Skeletal muscle satellite cell (primary cell): ENCODE measurements around the gene GPHA2.

Experiments
- H3K27me3 ChIP-seq: 2 replicates; pipeline ENCODE4 v1.7.0; 2013; ENCODE audit warnings: low read length; ENCODE audit not compliant: control insufficient read depth, insufficient read depth
- H3K36me3 ChIP-seq: 2 replicates; pipeline ENCODE4 v1.7.0; 2013; ENCODE audit warnings: mild to moderate bottlenecking, control low read depth, low read length; ENCODE audit not compliant: insufficient read depth
- H3K4me1 ChIP-seq: 2 replicates; pipeline ENCODE4 v1.7.0; 2013; ENCODE audit warnings: low read length; ENCODE audit not compliant: control insufficient read depth, insufficient read depth
- H3K4me2 ChIP-seq: 2 replicates; pipeline ENCODE4 v1.7.0; 2013; ENCODE audit warnings: mild to moderate bottlenecking, low read length
- H3K4me3 ChIP-seq: 2 replicates; pipeline ENCODE4 v1.7.0; 2013; ENCODE audit warnings: low read length
- H3K9ac ChIP-seq: 2 replicates; pipeline ENCODE4 v1.7.0; 2013; ENCODE audit warnings: mild to moderate bottlenecking, low read depth, low read length, moderate library complexity
- H3K9me3 ChIP-seq: replicated peaks from 2 replicates; pipeline ENCODE4 v1.7.0; 2013; ENCODE audit warnings: mild to moderate bottlenecking, control low read depth, low read length

GPHA2 gene

GRCh38 chr11:64954201-64954600, 18.5 kb upstream of the GPHA2 start:
- H3K9ac ChIP-seq: no peak overlapping the region
- no peaks in the 10 kb centered on the region for H3K9me3 ChIP-seq
- H3K36me3 ChIP-seq: no peaks in the 10 kb centered on the region
- no peaks in the 10 kb centered on the region for H3K4me1 ChIP-seq
- H3K4me2 ChIP-seq: no peak overlapping the region
- no peak overlapping the region for H3K4me3 ChIP-seq
- H3K27me3 ChIP-seq: peaks cover 47% of the 10 kb centered on the region

- no peaks in the 10 kb centered on the region for H3K36me3 ChIP-seq
- H3K4me3 ChIP-seq: no peak overlapping the region
- H3K9me3 ChIP-seq: no peaks in the 10 kb centered on the region
- peaks cover 59% of the 10 kb centered on the region for H3K27me3 ChIP-seq
- no peak overlapping the region for H3K9ac ChIP-seq
- H3K4me2 ChIP-seq: no peak overlapping the region
- no peaks in the 10 kb centered on the region for H3K4me1 ChIP-seq
Measured at GRCh38 chr11:64951529-64951928, 15.8 kb upstream of the GPHA2 start.

DNA sequence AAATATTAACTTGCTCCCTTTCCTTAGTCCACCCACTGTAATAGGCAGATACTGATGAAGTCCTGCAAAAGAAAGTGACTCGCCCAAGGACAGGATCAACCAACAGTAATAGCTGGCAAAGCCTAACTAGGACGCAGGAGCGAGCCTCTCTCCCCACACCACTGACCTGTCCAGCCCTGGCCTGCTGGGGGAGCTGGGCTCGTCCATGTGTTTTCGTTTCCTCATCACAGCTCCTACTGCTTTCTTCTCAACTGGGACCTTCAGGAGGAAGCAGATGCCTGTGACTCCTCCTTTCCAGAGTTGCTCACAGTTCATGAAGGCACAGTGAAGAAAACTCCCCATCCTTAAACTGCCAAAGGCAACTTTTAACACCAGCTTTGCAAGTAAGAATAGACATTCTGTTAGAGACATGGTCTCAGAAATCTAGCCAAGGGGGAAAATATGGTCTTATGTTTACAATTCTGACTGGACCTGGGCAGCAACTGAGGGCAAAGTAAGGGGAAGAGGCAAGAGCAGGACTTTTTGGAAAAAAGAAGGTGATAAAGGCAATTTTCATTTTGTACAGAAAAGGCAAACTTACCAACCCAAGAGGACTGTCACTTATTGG, 11.6 kb upstream of the GPHA2 start:
- H3K4me1 ChIP-seq: no peaks in the 10 kb centered on the region
- peaks cover 61% of the 10 kb centered on the region for H3K27me3 ChIP-seq
- no peaks in the 10 kb centered on the region for H3K9me3 ChIP-seq
- no peak overlapping the region for H3K4me2 ChIP-seq
- no peak overlapping the region for H3K9ac ChIP-seq
- no peaks in the 10 kb centered on the region for H3K36me3 ChIP-seq
- H3K4me3 ChIP-seq: no peak overlapping the region

DNA sequence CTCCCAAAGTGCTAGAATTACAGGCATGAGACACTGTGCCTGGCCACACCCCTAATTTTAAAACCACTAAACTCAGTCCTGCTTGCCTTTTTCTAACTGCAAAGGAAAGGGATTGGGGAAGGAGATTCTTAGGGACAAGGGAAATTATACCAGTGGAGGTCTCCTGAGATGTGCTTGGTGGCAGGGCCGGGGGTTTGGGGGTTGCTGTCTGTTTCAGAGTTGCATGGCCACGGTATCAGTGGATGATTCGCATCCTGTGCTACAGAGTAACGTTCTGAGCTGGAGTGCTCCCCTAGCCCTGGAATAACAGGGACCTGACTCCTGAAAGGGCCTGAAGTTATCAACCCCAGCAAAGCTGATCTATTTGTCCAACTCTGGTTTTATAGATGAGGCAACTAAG, 846 bp upstream of the GPHA2 start:
- peaks cover 38% of the 10 kb centered on the region for H3K36me3 ChIP-seq
- H3K9ac ChIP-seq: no peak overlapping the region
- H3K4me2 ChIP-seq: no peak overlapping the region
- H3K9me3 ChIP-seq: no peaks in the 10 kb centered on the region
- H3K4me1 ChIP-seq: peaks cover 7% of the 10 kb centered on the region
- H3K27me3 ChIP-seq: peaks cover 8% of the 10 kb centered on the region
- no peak overlapping the region for H3K4me3 ChIP-seq

DNA sequence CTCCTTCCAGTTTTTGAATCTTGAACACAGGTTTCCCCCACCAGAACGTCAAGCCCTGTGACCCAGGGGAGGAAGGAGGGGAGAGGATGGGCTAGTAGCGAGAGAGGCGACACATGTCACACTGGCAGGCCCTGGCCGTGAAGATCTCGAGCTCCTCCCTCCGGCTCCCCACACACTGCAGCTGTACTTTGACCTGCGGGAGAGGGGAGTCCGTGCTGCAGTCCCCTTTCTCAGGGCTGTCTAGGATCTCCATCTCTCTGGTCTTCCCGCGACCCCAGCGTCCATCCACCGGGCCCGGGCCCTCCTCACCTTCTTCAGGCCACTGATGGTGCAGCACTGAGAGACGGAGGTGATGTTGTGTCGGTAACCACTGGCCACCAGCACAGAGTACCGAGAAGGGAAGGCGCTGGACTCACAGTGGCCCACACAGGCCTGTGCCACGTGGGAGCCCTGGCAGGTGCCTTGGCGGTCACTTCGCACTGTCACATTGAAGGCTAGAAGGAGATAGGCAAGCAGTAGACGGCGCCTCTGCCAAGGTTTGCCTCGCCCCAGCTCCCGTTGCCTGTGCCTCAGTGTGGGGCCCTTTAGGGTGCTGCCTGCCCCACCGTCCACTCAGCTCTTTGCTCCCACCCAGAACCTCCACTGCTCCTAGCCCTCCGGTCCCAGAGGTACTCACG, 873 bp downstream of the GPHA2 start:
- Histone ChIP-seq H3K4me1 (peaks cover 7% of the 10 kb centered on the region), H3K27me3 (peaks cover 7% of the 10 kb centered on the region), H3K9me3 (no peaks in the 10 kb centered on the region), H3K36me3 (peaks cover 55% of the 10 kb centered on the region), H3K4me2 (no peak overlapping the region), H3K4me3 (no peak overlapping the region), H3K9ac (no peak overlapping the region)

GRCh38 chr11:64933935-64934681, 1.6 kb downstream of the GPHA2 start:
- Histone ChIP-seq H3K4me3 (no peak overlapping the region), H3K9me3 (no peaks in the 10 kb centered on the region), H3K9ac (no peak overlapping the region), H3K4me2 (no peak overlapping the region), H3K4me1 (peaks cover 7% of the 10 kb centered on the region), H3K36me3 (peaks cover 55% of the 10 kb centered on the region), H3K27me3 (peaks cover 7% of the 10 kb centered on the region)

- peaks cover 7% of the 10 kb centered on the region for H3K4me1 ChIP-seq
- H3K4me3 ChIP-seq: no peak overlapping the region
- peaks cover 3% of the 10 kb centered on the region for H3K27me3 ChIP-seq
- H3K9ac ChIP-seq: no peak overlapping the region
- H3K36me3 ChIP-seq: peaks cover 55% of the 10 kb centered on the region
- no peaks in the 10 kb centered on the region for H3K9me3 ChIP-seq
- no peak overlapping the region for H3K4me2 ChIP-seq
Measured at GRCh38 chr11:64933213-64933934, 2.3 kb downstream of the GPHA2 start.

DNA sequence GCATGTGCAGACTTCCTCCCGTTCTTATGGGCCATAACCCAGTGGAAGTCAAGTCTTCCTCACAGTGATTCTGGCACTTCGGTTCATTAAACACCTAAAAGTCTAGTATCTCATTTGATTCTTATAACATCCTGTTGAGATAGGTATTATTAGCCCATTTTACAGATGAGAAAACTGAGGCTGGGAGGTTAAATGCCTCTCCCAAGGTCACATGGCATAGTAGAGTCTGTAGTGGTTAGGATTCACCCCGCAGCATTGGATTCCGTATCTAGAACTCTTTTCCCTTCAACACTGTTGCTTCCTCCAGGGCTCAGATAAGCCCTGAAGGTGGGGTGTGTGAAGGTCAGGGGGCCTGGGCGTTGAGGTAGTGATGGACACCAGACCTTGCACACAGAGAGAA, 3.4 kb downstream of the GPHA2 start:
- peaks cover 64% of the 10 kb centered on the region for H3K36me3 ChIP-seq

DNA sequence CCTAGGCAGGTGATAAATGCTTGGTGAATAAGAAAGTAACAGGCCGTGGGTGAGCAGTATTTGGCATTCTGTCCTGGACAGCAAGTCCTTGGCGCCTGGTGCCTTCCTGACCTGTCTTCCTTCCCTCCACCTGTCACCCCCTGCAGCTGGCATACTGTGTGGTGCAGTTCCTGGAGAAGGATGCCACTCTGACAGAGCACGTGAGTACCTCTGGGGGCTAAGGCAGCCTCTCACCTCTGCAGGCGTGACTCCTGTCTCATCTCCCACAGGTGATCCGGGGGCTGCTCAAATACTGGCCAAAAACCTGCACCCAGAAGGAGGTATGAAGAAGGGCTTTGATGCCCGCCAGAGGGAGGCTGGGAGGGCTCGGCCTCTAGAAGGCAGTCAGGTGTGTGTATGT, 4.4 kb downstream of the GPHA2 start:
- no peak overlapping the region for H3K4me3 ChIP-seq
- H3K9ac ChIP-seq: no peak overlapping the region
- H3K9me3 ChIP-seq: no peaks in the 10 kb centered on the region
- no peak overlapping the region for H3K4me2 ChIP-seq
- peaks cover 4% of the 10 kb centered on the region for H3K4me1 ChIP-seq
- H3K27me3 ChIP-seq: no peaks in the 10 kb centered on the region
- peaks cover 72% of the 10 kb centered on the region for H3K36me3 ChIP-seq

More for the DNA sequence above, 3.4 kb downstream of the GPHA2 start:
- H3K4me3 ChIP-seq: no peak overlapping the region
- H3K4me1 ChIP-seq: peaks cover 7% of the 10 kb centered on the region
- H3K9me3 ChIP-seq: no peaks in the 10 kb centered on the region
- H3K4me2 ChIP-seq: no peak overlapping the region
- H3K27me3 ChIP-seq: no peaks in the 10 kb centered on the region
- H3K9ac ChIP-seq: no peak overlapping the region

DNA sequence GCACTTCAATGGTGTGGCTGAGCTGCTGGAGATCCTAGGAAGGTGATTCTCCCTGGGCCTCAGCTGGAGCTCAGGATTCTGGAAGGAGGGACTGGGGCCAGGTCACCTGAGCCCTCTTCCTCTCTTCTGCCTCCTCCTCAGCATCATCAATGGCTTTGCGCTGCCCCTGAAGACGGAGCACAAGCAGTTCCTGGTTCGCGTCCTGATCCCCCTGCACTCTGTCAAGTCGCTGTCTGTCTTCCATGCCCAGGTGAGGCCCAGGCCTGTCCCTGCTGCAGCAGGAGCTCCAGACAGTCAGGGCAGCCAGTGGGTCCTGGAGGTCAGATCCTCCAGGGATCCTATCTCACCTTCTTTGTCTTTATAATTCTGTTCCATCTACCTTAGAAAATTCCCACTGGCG, 5.4 kb downstream of the GPHA2 start:
- Histone ChIP-seq H3K36me3 (peaks cover 72% of the 10 kb centered on the region), H3K9ac (no peak overlapping the region), H3K27me3 (no peaks in the 10 kb centered on the region), H3K4me2 (no peak overlapping the region), H3K4me3 (no peak overlapping the region), H3K4me1 (peaks cover 8% of the 10 kb centered on the region), H3K9me3 (no peaks in the 10 kb centered on the region)

GRCh38 chr11:64929625-64930024, 6.1 kb downstream of the GPHA2 start:
- Histone ChIP-seq H3K27me3 (no peaks in the 10 kb centered on the region), H3K36me3 (peaks cover 65% of the 10 kb centered on the region), H3K9ac (no peak overlapping the region), H3K4me2 (no peak overlapping the region), H3K9me3 (no peaks in the 10 kb centered on the region), H3K4me1 (peaks cover 8% of the 10 kb centered on the region), H3K4me3 (no peak overlapping the region)
